Hepatocyte (in vitro differentiated cells): ENCODE data around the gene CHAMP1. TPM values are rescaled to one million over a fixed set of nuclear protein-coding genes. Genes with fewer than 3 reads are reported as not detected.
"Not testable (repeated sequence)": the region's sequence is repeated elsewhere in the genome, so short reads cannot be mapped to it uniquely, and the experiment has no call there.

ENCODE experiments used
- DNase-seq: peaks from one replicate; pipeline ENCODE4 v3.0.0-alpha.2; 2016; ENCODE audit warnings: low spot score
- H2AFZ ChIP-seq: fragments of 200-600 bp; sonication (generic); 2 replicates; pipeline ENCODE4 v1.6.0; 2016; ENCODE audit warnings: antibody characterized with exemption, mild to moderate bottlenecking
- H3K27ac ChIP-seq: fragments of 200-600 bp; sonication (generic); 2 replicates; pipeline ENCODE4 v1.5.1; 2016; ENCODE audit warnings: mild to moderate bottlenecking
- H3K27me3 ChIP-seq: fragments of 200-600 bp; sonication (generic); 2 replicates; pipeline ENCODE4 v1.6.1; 2016
- H3K36me3 ChIP-seq: fragments of 200-600 bp; sonication (generic); replicated peaks from 2 replicates; pipeline ENCODE4 v1.5.1; 2016; ENCODE audit warnings: low read depth; ENCODE audit not compliant: insufficient read depth
- H3K4me1 ChIP-seq: fragments of 200-600 bp; sonication (generic); 2 replicates; pipeline ENCODE4 v1.5.1; 2016; ENCODE audit warnings: mild to moderate bottlenecking, moderate library complexity; ENCODE audit not compliant: insufficient read depth
- H3K4me2 ChIP-seq: fragments of 200-600 bp; sonication (generic); 2 replicates; pipeline ENCODE4 v1.6.0; 2016
- H3K4me3 ChIP-seq: fragments of 200-600 bp; sonication (generic); 2 replicates; pipeline ENCODE4 v1.5.1; 2016; ENCODE audit warnings: mild to moderate bottlenecking
- H3K79me2 ChIP-seq: fragments of 200-600 bp; sonication (generic); 2 replicates; pipeline ENCODE4 v1.6.0; 2017; ENCODE audit warnings: mild to moderate bottlenecking
- H3K9me2 ChIP-seq: fragments of 200-600 bp; sonication (generic); replicated peaks from 2 replicates; pipeline ENCODE4 v1.6.0; 2017; ENCODE audit warnings: mild to moderate bottlenecking; ENCODE audit not compliant: insufficient read depth
- H3K9me3 ChIP-seq: fragments of 200-600 bp; sonication (generic); 2 replicates; pipeline ENCODE4 v1.5.1; 2016; ENCODE audit warnings: low read depth, mild to moderate bottlenecking
- H4K20me1 ChIP-seq: fragments of 200-600 bp; sonication (generic); 2 replicates; pipeline ENCODE4 v1.6.0; 2016; ENCODE audit warnings: mild to moderate bottlenecking; ENCODE audit not compliant: insufficient read depth, poor library complexity, severe bottlenecking
- CTCF ChIP-seq: fragments of 200-600 bp; sonication (generic); IDR thresholded peaks from 2 replicates; pipeline ENCODE4 v1.5.1; 2016; ENCODE audit warnings: antibody characterized with exemption, mild to moderate bottlenecking; ENCODE audit not compliant: poor library complexity
- EZH2 ChIP-seq: fragments of 200-600 bp; sonication (generic); IDR thresholded peaks from 2 replicates; pipeline ENCODE4 v1.6.1; 2016; ENCODE audit warnings: antibody characterized with exemption, mild to moderate bottlenecking, borderline replicate concordance
- EZH2phosphoT487 ChIP-seq: fragments of 200-600 bp; sonication (generic); IDR thresholded peaks from one replicate; pipeline ENCODE4 v1.6.1; 2018; ENCODE audit warnings: antibody characterized with exemption, mild to moderate bottlenecking, low read depth, moderate library complexity; ENCODE audit not compliant: unreplicated experiment, severe bottlenecking
- WGBS: methylation state at CpG from one replicate; pipeline ENCODE4 v1.1.6; 2016; ENCODE audit warnings: low lambda C conversion rate; ENCODE audit errors: missing lambda C conversion rate; 5-methylcytosine and 5-hydroxymethylcytosine counted together
- microRNA-seq: library from miRNA; unstranded; fragments of <30 nt; microRNA quantifications from one replicate; pipeline ENCODE4, GENCODE V29; 2017
- polyA plus RNA-seq: library from polyadenylated mRNA; unstranded; fragments of >200 nt; fragmentation: Nextera tagmentation; extraction: Ambion mirVana; gene quantifications from 2 replicates; pipeline ENCODE4 v1.2.1, GENCODE V29; 2016
- small RNA-seq: library from RNA; depleted of rRNA; stranded (forward); fragments of <200 nt; gene quantifications from one replicate; pipeline ENCODE3, GENCODE V24; 2014
- total RNA-seq: library from RNA; depleted of rRNA; stranded (reverse); fragments of >200 nt; gene quantifications from 2 replicates; pipeline ENCODE4 v1.2.3, GENCODE V29; 2014

Gene CHAMP1
- total and polyA plus RNA-seq, 2 experiments from 2014 or later = 6.6 to 12.8 TPM

GRCh38 chr13:114341003-114341777, 26.9 kb downstream of the CHAMP1 start:
- DNase-seq = no peak
- H3K9me2 ChIP-seq = no peaks in the 10 kb centered on the region
- no peaks in the 10 kb centered on the region for H3K36me3 ChIP-seq
- H3K9me3 ChIP-seq = no peaks in the 10 kb centered on the region
- no peak overlapping the region for H3K4me2 ChIP-seq
- no peak overlapping the region for H3K4me3 ChIP-seq
- H3K27me3 ChIP-seq = no peaks in the 10 kb centered on the region
- H4K20me1 ChIP-seq = no peaks in the 10 kb centered on the region
- no peak overlapping the region for H2AFZ ChIP-seq
- WGBS = 69% methylated on average over 14 of the region's 14 CpGs
- no peak for TF ChIP-seq CTCF
- TF ChIP-seq EZH2 = no peak
- no peak for TF ChIP-seq EZH2phosphoT487
- no peaks in the 10 kb centered on the region for H3K79me2 ChIP-seq
- H3K27ac ChIP-seq = no peak overlapping the region
- H3K4me1 ChIP-seq = peaks cover 10% of the 10 kb centered on the region

- H3K4me1 ChIP-seq, H3K9me3 ChIP-seq, H3K27me3 ChIP-seq, DNase-seq, H3K79me2 ChIP-seq, H3K4me2 ChIP-seq, H4K20me1 ChIP-seq, H3K9me2 ChIP-seq, H3K36me3 ChIP-seq, H3K27ac ChIP-seq, H2AFZ ChIP-seq, H3K4me3 ChIP-seq: not testable (repeated sequence)
- WGBS = 64% methylated on average over 3 of the region's 3 CpGs
Measured at GRCh38 chr13:114347256-114347655, 33.0 kb downstream of the CHAMP1 start.

GRCh38 chr13:114352763-114353162, 38.5 kb downstream of the CHAMP1 start:
- H3K4me1 ChIP-seq, H3K79me2 ChIP-seq, H3K9me2 ChIP-seq, H3K27me3 ChIP-seq, H3K9me3 ChIP-seq, H3K36me3 ChIP-seq, H3K27ac ChIP-seq, H4K20me1 ChIP-seq, H3K4me3 ChIP-seq, H3K4me2 ChIP-seq, H2AFZ ChIP-seq: not testable (repeated sequence)
- peak; percentile 21 for TF ChIP-seq CTCF
- WGBS = 92% methylated on average over 24 of the region's 34 CpGs
- peak; percentile 28 for DNase-seq

GRCh38 chr13:114353382-114353781, 39.1 kb downstream of the CHAMP1 start:
- not testable (repeated sequence) for H4K20me1 ChIP-seq, H3K27ac ChIP-seq, DNase-seq, H3K4me1 ChIP-seq, H3K4me3 ChIP-seq, H2AFZ ChIP-seq, H3K4me2 ChIP-seq, H3K9me2 ChIP-seq, H3K9me3 ChIP-seq, H3K36me3 ChIP-seq, H3K79me2 ChIP-seq, H3K27me3 ChIP-seq
- WGBS = 95% methylated on average over 18 of the region's 38 CpGs

Small RNA genes within 50 kb of the gene (microRNA-seq; reads per million reads assigned to microRNA genes)
- gene MIR4502 = not detected

Small RNA genes within 50 kb of the gene (small RNA-seq; reads per million reads assigned to genes)
- gene MIR4502 = not detected

Other genes starting within 250 kb of the CHAMP1 start
- gene RASA3, start 181.9 kb upstream of the CHAMP1 start, total RNA-seq = 4.3 and 6.1 TPM in 2 replicates
- gene RASA3, start 181.9 kb upstream of the CHAMP1 start, polyA plus RNA-seq = 5.6 and 5.8 TPM in 2 replicates
- not detected in 2 replicates for gene CFAP97D2, start 135.2 kb upstream of the CHAMP1 start, total RNA-seq
- not detected in 2 replicates for gene CFAP97D2, start 135.2 kb upstream of the CHAMP1 start, polyA plus RNA-seq
- 58.5 and 63.0 TPM in 2 replicates for gene CDC16, start 79.6 kb upstream of the CHAMP1 start, total RNA-seq
- 48.4 and 57.8 TPM in 2 replicates for gene CDC16, start 79.6 kb upstream of the CHAMP1 start, polyA plus RNA-seq
- 35.7 and 42.5 TPM in 2 replicates for gene UPF3A, start 32.9 kb upstream of the CHAMP1 start, total RNA-seq
- gene UPF3A, start 32.9 kb upstream of the CHAMP1 start, polyA plus RNA-seq = 48.9 and 60.3 TPM in 2 replicates